ENCODE measurements around the gene MTMR3. TPM values are rescaled to one million over a fixed set of nuclear protein-coding genes. Genes with fewer than 3 reads are reported as not detected.

MTMR3 gene
- total and polyA plus RNA-seq, 4 donors = 13.6 to 86.0 (median 41.3) TPM

GRCh38 chr22:29926057-29926456 lies 43.1 kb downstream of the MTMR3 start:
- no peaks in the 10 kb centered on the region for H3K36me3 ChIP-seq (ENCODE audit: control insufficient read depth in 4 of 4, insufficient read depth in 4 of 4, low read length in 4 of 4)
- WGBS, 2 donors = 95 to 97% methylated on average over 4 of the region's 4 CpGs
- H3K9ac ChIP-seq (ENCODE audit: insufficient read depth in 1 of 2, low read length in 2 of 2) = no peak overlapping the region
- DNase-seq (no peak), ATAC-seq (ENCODE audit: insufficient read depth, low FRiP score) (no peak)
- H3K4me1 ChIP-seq (ENCODE audit: control insufficient read depth in 5 of 5, insufficient read depth in 5 of 5, low read length in 5 of 5) = peaks cover 0 to 7% (median 0%) of the 10 kb centered on the region in 5 donors
- no peaks in the 10 kb centered on the region for H3K27me3 ChIP-seq (ENCODE audit: control insufficient read depth in 3 of 3, insufficient read depth in 3 of 3, low read length in 2 of 3)
- no peak overlapping the region for H3K4me3 ChIP-seq
- no peaks in the 10 kb centered on the region for H3K9me3 ChIP-seq (ENCODE audit: control insufficient read depth in 4 of 4, insufficient read depth in 3 of 4, low read length in 3 of 4)
- no peak for TF ChIP-seq CTCF (IDR thresholded peaks at IDR 0.05; ENCODE audit: control extremely low read depth, extremely low read depth)
- no peak overlapping the region for H3K27ac ChIP-seq (ENCODE audit: low read depth in 1 of 2, low read length in 1 of 2)

- no peak overlapping the region for H3K9ac ChIP-seq (ENCODE audit: insufficient read depth in 1 of 2, low read length in 2 of 2)
- WGBS, 2 donors = 83 to 87% methylated on average over 2 of the region's 2 CpGs
- no peak for DNase-seq
Observed at GRCh38 chr22:29932136-29932535, 49.2 kb downstream of the MTMR3 start.

GRCh38 chr22:29933619-29934018 lies 50.6 kb downstream of the MTMR3 start:
- no peak overlapping the region for H3K4me3 ChIP-seq
- 100% methylated on average over 1 of the region's 1 CpG for WGBS, 2 donors
- ATAC-seq (ENCODE audit: insufficient read depth, low FRiP score) = no peak

More at GRCh38 chr22:29932136-29932535, 49.2 kb downstream of the MTMR3 start:
- Histone ChIP-seq H3K4me3 (no peak overlapping the region), H3K27ac (ENCODE audit: low read depth in 1 of 2, low read length in 1 of 2) (no peak overlapping the region), H3K36me3 (ENCODE audit: control insufficient read depth in 4 of 4, insufficient read depth in 4 of 4, low read length in 4 of 4) (no peaks in the 10 kb centered on the region), H3K4me1 (ENCODE audit: control insufficient read depth in 5 of 5, insufficient read depth in 5 of 5, low read length in 5 of 5) (peaks cover 0 to 5% (median 0%) of the 10 kb centered on the region in 5 donors), H3K27me3 (ENCODE audit: control insufficient read depth in 3 of 3, insufficient read depth in 3 of 3, low read length in 2 of 3) (no peaks in the 10 kb centered on the region), H3K9me3 (ENCODE audit: control insufficient read depth in 4 of 4, insufficient read depth in 3 of 4, low read length in 3 of 4) (no peaks in the 10 kb centered on the region)
- no peak for ATAC-seq (ENCODE audit: insufficient read depth, low FRiP score)
- TF ChIP-seq CTCF (IDR thresholded peaks at IDR 0.05; ENCODE audit: control extremely low read depth, extremely low read depth) = no peak

More at GRCh38 chr22:29933619-29934018, 50.6 kb downstream of the MTMR3 start:
- no peaks in the 10 kb centered on the region for H3K36me3 ChIP-seq (ENCODE audit: control insufficient read depth in 4 of 4, insufficient read depth in 4 of 4, low read length in 4 of 4)
- DNase-seq = no peak
- no peak overlapping the region for H3K9ac ChIP-seq (ENCODE audit: insufficient read depth in 1 of 2, low read length in 2 of 2)
- no peaks in the 10 kb centered on the region for H3K27me3 ChIP-seq (ENCODE audit: control insufficient read depth in 3 of 3, insufficient read depth in 3 of 3, low read length in 2 of 3)
- no peak overlapping the region for H3K27ac ChIP-seq (ENCODE audit: low read depth in 1 of 2, low read length in 1 of 2)
- peaks cover 0 to 10% (median 0%) of the 10 kb centered on the region in 5 donors for H3K4me1 ChIP-seq (ENCODE audit: control insufficient read depth in 5 of 5, insufficient read depth in 5 of 5, low read length in 5 of 5)
- TF ChIP-seq CTCF (IDR thresholded peaks at IDR 0.05; ENCODE audit: control extremely low read depth, extremely low read depth) = no peak
- no peaks in the 10 kb centered on the region for H3K9me3 ChIP-seq (ENCODE audit: control insufficient read depth in 4 of 4, insufficient read depth in 3 of 4, low read length in 3 of 4)
